Colonic mucosa (tissue), 4 donors: ENCODE measurements around the gene SARDH. TPM values are rescaled to one million over a fixed set of nuclear protein-coding genes. Genes with fewer than 3 reads are reported as not detected.

Experiments
- DNase-seq: peaks from one replicate; pipeline ENCODE4 v3.0.0-alpha.2; 2020
- H3K27ac ChIP-seq: fragments of 200-600 bp; one replicate; pipeline ENCODE4 v1.8.0; 2021
- H3K27me3 ChIP-seq: fragments of 200-600 bp; one replicate; pipeline ENCODE4 v1.8.0; 2021
- H3K36me3 ChIP-seq: fragments of 200-600 bp; one replicate; pipeline ENCODE4 v1.8.0; 2021
- H3K4me1 ChIP-seq: fragments of 200-600 bp; one replicate; pipeline ENCODE4 v1.8.0; 2021; ENCODE audit warnings: mild to moderate bottlenecking
- H3K4me3 ChIP-seq: fragments of 200-600 bp; one replicate; pipeline ENCODE4 v1.8.0; 2021
- H3K9ac ChIP-seq, 2 donors: one replicate each; pipeline ENCODE4 v1.7.0; 2013; ENCODE audit warnings: control low read depth in 2 of 2, low read depth in 2 of 2, low read length in 2 of 2
- H3K9me3 ChIP-seq: fragments of 200-600 bp; one replicate; pipeline ENCODE4 v1.8.0; 2021
- CTCF ChIP-seq: fragments of 200-600 bp; IDR thresholded peaks from one replicate; pipeline ENCODE4 v1.8.0; 2022; ENCODE audit warnings: antibody characterized with exemption, mild to moderate bottlenecking
- intact Hi-C: fragments of 100-400 bp; cut with DNase I; formaldehyde crosslinking; loops from one replicate; pipeline ENCODE4 v1.14.1; 2022
- total RNA-seq, 2 donors: library from RNA; stranded (reverse); fragmentation: NEBNext Ultra II Directional in 1 of 2; extraction: Animal tissue kit (Norgen Biotek cat#: 25700) in 1 of 2; gene quantifications; one replicate each; pipeline ENCODE4 v1.2.1, GENCODE V29; 2021
- donor health status: healthy.
- donor health status: DM: no; HTN: no; CAD: no.
- donor health status: DM: no; HTN: no; CAD: no.

Gene SARDH
- total RNA-seq, 2 donors from 2014 or later = 0.66 to 1.3 TPM

GRCh38 chr9:133622555-133622954 is 115.6 kb downstream of the SARDH start:
- Histone ChIP-seq H3K27ac (no peak overlapping the region), H3K9me3 (no peaks in the 10 kb centered on the region), H3K27me3 (no peaks in the 10 kb centered on the region), H3K36me3 (no peaks in the 10 kb centered on the region), H3K9ac (no peak overlapping the region), H3K4me3 (no peak overlapping the region), H3K4me1 (no peaks in the 10 kb centered on the region)
- intact Hi-C loops = no loop called here
- no peak for TF ChIP-seq CTCF
- no peak for DNase-seq

GRCh38 chr9:133621725-133622267 is 116.4 kb downstream of the SARDH start:
- no peak overlapping the region for H3K4me3 ChIP-seq
- H3K4me1 ChIP-seq = no peaks in the 10 kb centered on the region
- no peak for DNase-seq
- no peak for TF ChIP-seq CTCF
- intact Hi-C loops = no loop called here
- H3K9me3 ChIP-seq = no peaks in the 10 kb centered on the region
- no peak overlapping the region for H3K9ac ChIP-seq
- no peaks in the 10 kb centered on the region for H3K27me3 ChIP-seq
- no peak overlapping the region for H3K27ac ChIP-seq
- H3K36me3 ChIP-seq = no peaks in the 10 kb centered on the region

- intact Hi-C loops = no loop called here
- Histone ChIP-seq H3K4me3 (no peak overlapping the region), H3K9me3 (no peaks in the 10 kb centered on the region), H3K27me3 (no peaks in the 10 kb centered on the region), H3K27ac (no peak overlapping the region), H3K9ac (no peak overlapping the region), H3K4me1 (no peaks in the 10 kb centered on the region), H3K36me3 (no peaks in the 10 kb centered on the region)
- no peak for TF ChIP-seq CTCF
- no peak for DNase-seq
Observed at GRCh38 chr9:133619791-133620190, 118.4 kb downstream of the SARDH start.

GRCh38 chr9:133618726-133619125 is 119.4 kb downstream of the SARDH start:
- Histone ChIP-seq H3K27ac (no peak overlapping the region), H3K9me3 (no peaks in the 10 kb centered on the region), H3K4me1 (no peaks in the 10 kb centered on the region), H3K4me3 (no peak overlapping the region), H3K36me3 (no peaks in the 10 kb centered on the region), H3K27me3 (no peaks in the 10 kb centered on the region), H3K9ac (no peak overlapping the region)
- DNase-seq = no peak
- TF ChIP-seq CTCF = no peak
- intact Hi-C loops = no loop called here

GRCh38 chr9:133616643-133617405 is 121.3 kb downstream of the SARDH start:
- H3K9me3 ChIP-seq = no peaks in the 10 kb centered on the region
- H3K9ac ChIP-seq = no peak overlapping the region
- DNase-seq = no peak
- H3K27ac ChIP-seq = no peak overlapping the region
- H3K27me3 ChIP-seq = no peaks in the 10 kb centered on the region
- intact Hi-C loops = no loop called here
- no peaks in the 10 kb centered on the region for H3K36me3 ChIP-seq
- TF ChIP-seq CTCF = no peak
- no peaks in the 10 kb centered on the region for H3K4me1 ChIP-seq
- H3K4me3 ChIP-seq = no peak overlapping the region
